Measurements from ENCODE around the gene MRPS16. TPM values are rescaled to one million over a fixed set of nuclear protein-coding genes. Genes with fewer than 3 reads are reported as not detected.

MRPS16 gene
- total and polyA plus RNA-seq, 9 of the 15 experiments (the other 6 are each of a cell fraction or from before 2014, with no cell fraction given) = 65.0 to 239 (median 146) TPM

DNA sequence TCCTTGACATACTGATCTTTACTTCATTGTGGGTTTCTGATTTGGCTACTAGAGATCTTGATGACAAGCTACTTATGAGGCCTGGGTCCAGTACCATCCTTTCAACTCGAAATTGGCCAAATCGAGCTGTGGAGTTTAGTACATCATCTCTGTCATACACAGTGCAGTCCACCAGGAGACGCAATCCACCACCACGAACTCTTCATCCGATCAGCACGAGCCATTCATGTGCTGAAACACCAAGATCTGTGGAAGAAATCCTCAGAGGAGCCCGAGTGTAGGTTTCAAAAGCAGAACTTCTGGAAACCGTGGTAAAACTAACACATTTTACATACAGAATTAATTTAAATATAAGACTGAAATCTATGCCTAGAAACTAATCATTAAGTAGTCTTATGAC lies 19.6 kb downstream of the MRPS16 start (continued):
- TF ChIP-seq RREB1 (CRISPR knock-in tag; IDR thresholded peaks at IDR 0.05) (no peak), NCOA6 (IDR thresholded peaks at IDR 0.05) (no peak), TBP (optimal IDR thresholded peaks at IDR 0.05; ENCODE audit: low read depth, low read length) (no peak), ZZZ3 (IDR thresholded peaks at IDR 0.05) (0 out of 2 replicates have a peak, but pooled peaks have one; percentile 59), EGR1 (conservative IDR thresholded peaks at IDR 0.05) (no peak), KLF16 (IDR thresholded peaks at IDR 0.05) (peak; percentile 51; the same call in 1 of the 2 replicates), HDGF (IDR thresholded peaks at IDR 0.05) (no peak), CBX1 (IDR thresholded peaks at IDR 0.05; ENCODE audit: low read depth) (no peak), JUND (IDR thresholded peaks at IDR 0.05; ENCODE audit: borderline replicate concordance, low read depth, low read length) (peak; percentile 34; the same call in 1 of the 2 replicates), JUND (tag; IDR thresholded peaks at IDR 0.05; ENCODE audit: borderline replicate concordance, low read depth, low read length) (no peak), ZKSCAN8 (CRISPR knock-in tag; IDR thresholded peaks at IDR 0.05) (no peak), SMAD4 (CRISPR knock-in tag; conservative IDR thresholded peaks at IDR 0.05) (no peak), SMC3 (conservative IDR thresholded peaks at IDR 0.05; ENCODE audit: insufficient read depth, low read depth, low read length) (peak; percentile 77), EP400 (IDR thresholded peaks at IDR 0.05) (no peak), HDAC1 (IDR thresholded peaks at IDR 0.05) (no peak), MAZ (CRISPR knock-in tag; conservative IDR thresholded peaks at IDR 0.05 in 1 of 2, IDR thresholded peaks at IDR 0.05 in 1 of 2) (peak in 1 of 2 experiments; percentile 37; a peak in 1 of 4 replicates), SOX6 (IDR thresholded peaks at IDR 0.05) (0 out of 2 replicates have a peak, but pooled peaks have one; percentile 17), MYC (IDR thresholded peaks at IDR 0.05; ENCODE audit: low read depth, low read length) (peak; percentile 56), MYC (CRISPR knock-in tag; IDR thresholded peaks at IDR 0.05; ENCODE audit: borderline replicate concordance, low read depth) (no peak), ZBED1 (IDR thresholded peaks at IDR 0.05) (no peak)
- TF ChIP-seq, protein P1, sequence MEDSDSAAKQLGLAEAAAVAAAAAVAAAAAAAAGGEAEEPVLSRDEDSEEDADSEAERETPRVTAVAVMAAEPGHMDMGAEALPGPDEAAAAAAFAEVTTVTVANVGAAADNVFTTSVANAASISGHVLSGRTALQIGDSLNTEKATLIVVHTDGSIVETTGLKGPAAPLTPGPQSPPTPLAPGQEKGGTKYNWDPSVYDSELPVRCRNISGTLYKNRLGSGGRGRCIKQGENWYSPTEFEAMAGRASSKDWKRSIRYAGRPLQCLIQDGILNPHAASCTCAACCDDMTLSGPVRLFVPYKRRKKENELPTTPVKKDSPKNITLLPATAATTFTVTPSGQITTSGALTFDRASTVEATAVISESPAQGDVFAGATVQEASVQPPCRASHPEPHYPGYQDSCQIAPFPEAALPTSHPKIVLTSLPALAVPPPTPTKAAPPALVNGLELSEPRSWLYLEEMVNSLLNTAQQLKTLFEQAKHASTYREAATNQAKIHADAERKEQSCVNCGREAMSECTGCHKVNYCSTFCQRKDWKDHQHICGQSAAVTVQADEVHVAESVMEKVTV (CRISPR knock-in tag; IDR thresholded peaks at IDR 0.05) = peak; percentile 78
- TF ChIP-seq, protein P2, sequence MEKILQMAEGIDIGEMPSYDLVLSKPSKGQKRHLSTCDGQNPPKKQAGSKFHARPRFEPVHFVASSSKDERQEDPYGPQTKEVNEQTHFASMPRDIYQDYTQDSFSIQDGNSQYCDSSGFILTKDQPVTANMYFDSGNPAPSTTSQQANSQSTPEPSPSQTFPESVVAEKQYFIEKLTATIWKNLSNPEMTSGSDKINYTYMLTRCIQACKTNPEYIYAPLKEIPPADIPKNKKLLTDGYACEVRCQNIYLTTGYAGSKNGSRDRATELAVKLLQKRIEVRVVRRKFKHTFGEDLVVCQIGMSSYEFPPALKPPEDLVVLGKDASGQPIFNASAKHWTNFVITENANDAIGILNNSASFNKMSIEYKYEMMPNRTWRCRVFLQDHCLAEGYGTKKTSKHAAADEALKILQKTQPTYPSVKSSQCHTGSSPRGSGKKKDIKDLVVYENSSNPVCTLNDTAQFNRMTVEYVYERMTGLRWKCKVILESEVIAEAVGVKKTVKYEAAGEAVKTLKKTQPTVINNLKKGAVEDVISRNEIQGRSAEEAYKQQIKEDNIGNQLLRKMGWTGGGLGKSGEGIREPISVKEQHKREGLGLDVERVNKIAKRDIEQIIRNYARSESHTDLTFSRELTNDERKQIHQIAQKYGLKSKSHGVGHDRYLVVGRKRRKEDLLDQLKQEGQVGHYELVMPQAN (IDR thresholded peaks at IDR 0.05; ENCODE audit: borderline replicate concordance) = 0 out of 2 replicates have a peak, but pooled peaks have one; percentile 1
